A549 (cell line): ENCODE data around the gene LILRB4. TPM values are rescaled to one million over a fixed set of nuclear protein-coding genes. Genes with fewer than 3 reads are reported as not detected.

Experiments used
- ATAC-seq, 2 experiments: fragments of 200-7000 bp in 1 of 2; fragments of >200 bp in 1 of 2; cut with Nextera tagmentation in 1 of 2; cut with Tn5 transposase in 1 of 2; 3 replicates each; pipeline versions ENCODE4 v1.8.0 to v1.9.1; 2018 to 2020; ENCODE audit warnings: mild to moderate bottlenecking in 1 of 2, moderate library complexity in 1 of 2
- CTCF ChIA-PET: fragments of 300-600 bp; sonication (Branson Sonifier 250); formaldehyde crosslinking; extraction: SDS; loops from one replicate; lab custom pipeline; 2021; ENCODE audit warnings: antibody characterized with exemption, inconsistent platforms; lab: Yijun Ruan, JAX
- POLR2A ChIA-PET: fragments of 350-600 bp; formaldehyde crosslinking; extraction: SDS; loops from one replicate; lab custom pipeline; 2021; ENCODE audit warnings: antibody characterized with exemption, inconsistent platforms; lab: Yijun Ruan, JAX
- DNase-seq, 2 experiments: peaks; one replicate each; pipeline versions ENCODE4 v3.0.0 to v3.0.0-alpha.2; 2011 to 2016; ENCODE audit warnings: low read depth in 1 of 2, low spot score in 1 of 2
- FAIRE-seq: peaks from 2 replicates; lab custom pipeline; 2011; peaks lifted over from hg19 to GRCh38; lab: Jason Lieb, UNC
- H3K27ac ChIP-seq, 2 experiments: fragments of >200 bp; sonication (Bioruptor Twin); formaldehyde crosslinking; 3 replicates each; pipeline ENCODE4 v1.5.1; 2016 to 2017
- H3K4me1 ChIP-seq: fragments of >200 bp; sonication (Bioruptor Twin); formaldehyde crosslinking; 3 replicates; pipeline ENCODE4 v1.6.1; 2016
- H3K4me2 ChIP-seq: fragments of >200 bp; sonication (Bioruptor Twin); formaldehyde crosslinking; 3 replicates; pipeline ENCODE4 v1.6.1; 2016
- H3K4me3 ChIP-seq: fragments of >200 bp; sonication (Bioruptor Twin); formaldehyde crosslinking; 3 replicates; pipeline ENCODE4 v1.5.1; 2016
- H3K9me3 ChIP-seq: fragments of >200 bp; sonication (Bioruptor Twin); formaldehyde crosslinking; 3 replicates; pipeline ENCODE4 v1.6.1; 2016
- EP300 ChIP-seq, 2 experiments: fragments of >200 bp; sonication (Bioruptor Twin); formaldehyde crosslinking; IDR thresholded peaks; 2 replicates in 1 of 2; 3 replicates in 1 of 2; pipeline ENCODE4 v1.6.1; 2016 to 2017
- FOSL2 ChIP-seq, 2 experiments: fragments of 450-650 bp in 1 of 2; fragments of >200 bp in 1 of 2; sonication (Bioruptor Twin) in 1 of 2; formaldehyde crosslinking; IDR thresholded peaks; 2 replicates each; pipeline versions ENCODE4 v1.5.0 to v1.6.1; 2016 to 2020; ENCODE audit warnings: mild to moderate bottlenecking in 1 of 2, moderate library complexity in 1 of 2
- HDAC2 ChIP-seq: fragments of 200-600 bp; sonication (generic); IDR thresholded peaks from 2 replicates; pipeline ENCODE4 v1.6.1; 2016
- HEYL ChIP-seq: fragments of 250-450 bp; sonication (Bioruptor Pico); IDR thresholded peaks from 2 replicates; pipeline ENCODE4 v1.8.0; 2021; ENCODE audit warnings: mild to moderate bottlenecking, moderate library complexity
- HOXB13 ChIP-seq: fragments of 250-450 bp; sonication (Bioruptor Pico); IDR thresholded peaks from 2 replicates; pipeline ENCODE4 v1.5.0; 2020; ENCODE audit warnings: low read depth, mild to moderate bottlenecking, moderate library complexity
- JUN ChIP-seq, 2 experiments: fragments of >200 bp; sonication (Bioruptor Twin); formaldehyde crosslinking; IDR thresholded peaks; 2 replicates in 1 of 2; 3 replicates in 1 of 2; pipeline ENCODE4 v1.6.1; 2016 to 2017
- KDM1A ChIP-seq: fragments of 200-600 bp; sonication (generic); IDR thresholded peaks from 2 replicates; pipeline ENCODE4 v1.6.1; 2016; ENCODE audit warnings: low read depth, mild to moderate bottlenecking
- POLR2A ChIP-seq: IDR thresholded peaks from 2 replicates; pipeline ENCODE4 v1.6.1; 2012; ENCODE audit warnings: mild to moderate bottlenecking, low read length
- RAD21 ChIP-seq, 2 experiments: fragments of >200 bp in 1 of 2; sonication (Bioruptor Twin) in 1 of 2; formaldehyde crosslinking in 1 of 2; IDR thresholded peaks in 1 of 2; conservative IDR thresholded peaks in 1 of 2; 2 replicates in 1 of 2; 3 replicates in 1 of 2; pipeline ENCODE4 v1.6.1; 2012 to 2018; ENCODE audit warnings: inconsistent platforms in 1 of 2
- RFX5 ChIP-seq: fragments of 450-650 bp; IDR thresholded peaks from 2 replicates; pipeline ENCODE4 v1.7.1; 2014; ENCODE audit warnings: antibody characterized with exemption, mild to moderate bottlenecking, moderate library complexity
- RNF2 ChIP-seq: fragments of 200-600 bp; sonication (generic); IDR thresholded peaks from 2 replicates; pipeline ENCODE4 v1.6.1; 2016; ENCODE audit warnings: low read depth, mild to moderate bottlenecking, antibody characterized with exemption, moderate library complexity, borderline replicate concordance
- SREBF2 ChIP-seq: fragments of 450-650 bp; IDR thresholded peaks from 2 replicates; pipeline ENCODE4 v1.6.1; 2014; ENCODE audit warnings: mild to moderate bottlenecking, moderate library complexity
- TFCP2L1 ChIP-seq: fragments of 250-450 bp; sonication (Bioruptor Pico); IDR thresholded peaks from 2 replicates; pipeline ENCODE4 v1.5.0; 2021; ENCODE audit warnings: mild to moderate bottlenecking
- ZC3H11A ChIP-seq: fragments of 450-650 bp; IDR thresholded peaks from 2 replicates; pipeline ENCODE4 v1.6.1; 2014; ENCODE audit warnings: antibody characterized with exemption, mild to moderate bottlenecking
- ZFP36 ChIP-seq: fragments of 450-650 bp; IDR thresholded peaks from 2 replicates; pipeline ENCODE4 v1.6.1; 2014; ENCODE audit warnings: borderline replicate concordance; ENCODE audit not compliant: partially characterized antibody
- ZNF302 ChIP-seq: fragments of 250-450 bp; sonication (Bioruptor Pico); IDR thresholded peaks from 2 replicates; pipeline ENCODE4 v1.9.0; 2021; ENCODE audit warnings: inconsistent platforms, mild to moderate bottlenecking, moderate library complexity
- ZSCAN20 ChIP-seq: fragments of 250-450 bp; sonication (Bioruptor Pico); IDR thresholded peaks from 2 replicates; pipeline ENCODE4 v1.8.0; 2022; ENCODE audit warnings: mild to moderate bottlenecking, moderate library complexity
- whole genome bisulfite sequencing: methylation state at CpG from one replicate; pipeline ENCODE4 v1.1.6; 2017; ENCODE audit errors: missing lambda C conversion rate; 5-methylcytosine and 5-hydroxymethylcytosine counted together
- polyA plus RNA-seq, 4 experiments: library from polyadenylated mRNA; depleted of rRNA in 3 of 4; stranded (reverse); fragments of >200 nt; fragmentation: RNase III in 1 of 4; extraction: RNeasy Plus Mini Kit Qiagen cat#74134 plus additional on column Dnase treatment in 1 of 4; gene quantifications; 2 replicates in 3 of 4; 3 replicates in 1 of 4; pipeline ENCODE4 v1.2.3, GENCODE V29; 2011 to 2017
- TF ChIP-seq, protein P1 (sequence below): fragments of >200 bp; sonication (Bioruptor Twin); formaldehyde crosslinking; IDR thresholded peaks from 3 replicates; pipeline ENCODE4 v1.6.1; 2016
- TF ChIP-seq, protein P2 (sequence below): fragments of 450-650 bp; IDR thresholded peaks from 2 replicates; pipeline ENCODE4 v1.6.1; 2014; ENCODE audit warnings: antibody characterized with exemption
- TF ChIP-seq, protein P3 (sequence below): fragments of 200-600 bp; sonication (generic); IDR thresholded peaks from 2 replicates; pipeline ENCODE4 v1.6.1; 2016; ENCODE audit warnings: antibody characterized with exemption, mild to moderate bottlenecking, moderate library complexity

The LILRB4 gene
- polyA plus RNA-seq, 2 of the 4 experiments (the other 2 are of a cell fraction) = not detected

DNA sequence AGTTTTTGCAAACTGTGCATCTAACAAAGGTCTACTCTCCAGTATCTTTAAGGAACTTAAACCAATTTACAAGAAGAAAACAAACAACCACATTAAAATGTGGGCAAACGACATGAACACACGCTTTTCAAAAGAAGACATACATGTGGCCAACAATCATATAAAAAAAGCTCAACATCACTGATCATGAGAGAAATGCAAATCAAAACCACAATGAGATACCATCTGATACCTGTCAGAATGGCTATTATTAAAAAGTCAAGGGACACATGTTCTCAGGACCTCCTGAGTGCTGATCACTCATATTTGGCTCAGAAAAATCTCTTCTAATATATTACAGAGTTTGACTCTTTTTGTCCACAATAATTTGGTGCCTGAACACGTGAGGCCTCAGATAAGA, 46.7 kb upstream of the LILRB4 start:
- H3K4me1 ChIP-seq = no peaks in the 10 kb centered on the region
- WGBS = 12% methylated on average over 3 of the region's 3 CpGs
- DNase-seq (no peak), ATAC-seq (no peak), FAIRE-seq (peak; percentile 73)
- TF ChIP-seq RFX5 (no peak), KDM1A (no peak), ZC3H11A (no peak), SREBF2 (no peak), EP300 (IDR thresholded peaks at IDR 0.05) (no peak), RAD21 (conservative IDR thresholded peaks at IDR 0.05 in 1 of 2, IDR thresholded peaks at IDR 0.05 in 1 of 2) (no peak), TFCP2L1 (CRISPR knock-in tag) (no peak), ZSCAN20 (CRISPR knock-in tag) (no peak), RNF2 (no peak)
- TF ChIP-seq, protein P1, sequence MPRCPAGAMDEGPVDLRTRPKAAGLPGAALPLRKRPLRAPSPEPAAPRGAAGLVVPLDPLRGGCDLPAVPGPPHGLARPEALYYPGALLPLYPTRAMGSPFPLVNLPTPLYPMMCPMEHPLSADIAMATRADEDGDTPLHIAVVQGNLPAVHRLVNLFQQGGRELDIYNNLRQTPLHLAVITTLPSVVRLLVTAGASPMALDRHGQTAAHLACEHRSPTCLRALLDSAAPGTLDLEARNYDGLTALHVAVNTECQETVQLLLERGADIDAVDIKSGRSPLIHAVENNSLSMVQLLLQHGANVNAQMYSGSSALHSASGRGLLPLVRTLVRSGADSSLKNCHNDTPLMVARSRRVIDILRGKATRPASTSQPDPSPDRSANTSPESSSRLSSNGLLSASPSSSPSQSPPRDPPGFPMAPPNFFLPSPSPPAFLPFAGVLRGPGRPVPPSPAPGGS = no peak
- TF ChIP-seq, protein P2, sequence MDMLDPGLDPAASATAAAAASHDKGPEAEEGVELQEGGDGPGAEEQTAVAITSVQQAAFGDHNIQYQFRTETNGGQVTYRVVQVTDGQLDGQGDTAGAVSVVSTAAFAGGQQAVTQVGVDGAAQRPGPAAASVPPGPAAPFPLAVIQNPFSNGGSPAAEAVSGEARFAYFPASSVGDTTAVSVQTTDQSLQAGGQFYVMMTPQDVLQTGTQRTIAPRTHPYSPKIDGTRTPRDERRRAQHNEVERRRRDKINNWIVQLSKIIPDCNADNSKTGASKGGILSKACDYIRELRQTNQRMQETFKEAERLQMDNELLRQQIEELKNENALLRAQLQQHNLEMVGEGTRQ = no peak
- H3K4me3 ChIP-seq = no peak overlapping the region
- H3K27ac ChIP-seq = no peak overlapping the region
- no peak overlapping the region for H3K4me2 ChIP-seq
- H3K9me3 ChIP-seq = no peaks in the 10 kb centered on the region
- CTCF ChIA-PET = no interaction called here
- POLR2A ChIA-PET = no interaction called here

DNA sequence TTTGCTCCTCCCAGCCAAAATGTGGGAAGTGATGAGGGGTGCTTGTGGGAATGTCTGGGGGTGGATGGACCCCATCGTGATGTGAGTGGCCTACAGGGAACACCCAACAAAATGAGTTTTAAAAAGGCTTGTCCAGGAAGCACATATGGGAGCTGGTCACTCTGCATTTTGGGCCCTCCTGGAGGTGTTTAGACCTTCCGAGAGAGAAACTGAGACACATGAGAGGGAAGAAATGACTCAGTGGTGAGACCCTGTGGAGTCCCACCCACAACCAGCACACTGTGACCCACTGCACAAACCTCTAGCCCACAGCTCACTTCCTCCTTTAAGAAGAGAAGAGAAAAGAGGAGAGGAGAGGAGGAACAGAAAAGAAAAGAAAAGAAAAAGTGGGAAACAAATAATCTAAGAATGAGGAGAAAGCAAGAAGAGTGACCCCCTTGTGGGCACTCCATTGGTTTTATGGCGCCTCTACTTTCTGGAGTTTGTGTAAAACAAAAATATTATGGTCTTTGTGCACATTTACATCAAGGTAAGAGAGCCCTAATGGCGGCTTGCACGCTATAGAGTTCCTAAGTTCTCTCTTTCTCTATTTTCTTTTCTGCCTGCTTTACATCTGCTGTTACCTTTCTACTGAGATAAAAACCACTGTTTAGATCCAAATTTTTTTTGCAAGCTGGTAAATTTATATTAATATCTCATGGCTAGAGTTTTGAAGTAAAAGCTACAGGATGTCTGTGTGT, 45.8 kb upstream of the LILRB4 start:
- H3K9me3 ChIP-seq = no peaks in the 10 kb centered on the region
- no peak overlapping the region for H3K4me2 ChIP-seq
- CTCF ChIA-PET = interaction anchor here (0.8 kb wide), 1 partner anchor 11 kb away, joined by 3 read pairs; no protein-coding TSS in a partner anchor
- POLR2A ChIA-PET = interaction anchor here (0.6 kb wide), 1 partner anchor 298 kb away, joined by 5 read pairs; no protein-coding TSS in a partner anchor
- no peak for ATAC-seq
- no peak overlapping the region for H3K4me3 ChIP-seq
- WGBS = 11% methylated on average over 5 of the region's 5 CpGs
- no peak for FAIRE-seq
- no peaks in the 10 kb centered on the region for H3K4me1 ChIP-seq
- no peak for DNase-seq
- TF ChIP-seq JUN (IDR thresholded peaks at IDR 0.05) (no peak), SREBF2 (no peak), FOSL2 (IDR thresholded peaks at IDR 0.05) (no peak), FOSL2 (CRISPR knock-in tag; IDR thresholded peaks at IDR 0.05) (no peak), POLR2A (no peak), HOXB13 (CRISPR knock-in tag) (no peak), ZNF302 (CRISPR knock-in tag) (no peak), HEYL (CRISPR knock-in tag) (no peak), ZFP36 (no peak), HDAC2 (no peak)
- TF ChIP-seq, protein P3, sequence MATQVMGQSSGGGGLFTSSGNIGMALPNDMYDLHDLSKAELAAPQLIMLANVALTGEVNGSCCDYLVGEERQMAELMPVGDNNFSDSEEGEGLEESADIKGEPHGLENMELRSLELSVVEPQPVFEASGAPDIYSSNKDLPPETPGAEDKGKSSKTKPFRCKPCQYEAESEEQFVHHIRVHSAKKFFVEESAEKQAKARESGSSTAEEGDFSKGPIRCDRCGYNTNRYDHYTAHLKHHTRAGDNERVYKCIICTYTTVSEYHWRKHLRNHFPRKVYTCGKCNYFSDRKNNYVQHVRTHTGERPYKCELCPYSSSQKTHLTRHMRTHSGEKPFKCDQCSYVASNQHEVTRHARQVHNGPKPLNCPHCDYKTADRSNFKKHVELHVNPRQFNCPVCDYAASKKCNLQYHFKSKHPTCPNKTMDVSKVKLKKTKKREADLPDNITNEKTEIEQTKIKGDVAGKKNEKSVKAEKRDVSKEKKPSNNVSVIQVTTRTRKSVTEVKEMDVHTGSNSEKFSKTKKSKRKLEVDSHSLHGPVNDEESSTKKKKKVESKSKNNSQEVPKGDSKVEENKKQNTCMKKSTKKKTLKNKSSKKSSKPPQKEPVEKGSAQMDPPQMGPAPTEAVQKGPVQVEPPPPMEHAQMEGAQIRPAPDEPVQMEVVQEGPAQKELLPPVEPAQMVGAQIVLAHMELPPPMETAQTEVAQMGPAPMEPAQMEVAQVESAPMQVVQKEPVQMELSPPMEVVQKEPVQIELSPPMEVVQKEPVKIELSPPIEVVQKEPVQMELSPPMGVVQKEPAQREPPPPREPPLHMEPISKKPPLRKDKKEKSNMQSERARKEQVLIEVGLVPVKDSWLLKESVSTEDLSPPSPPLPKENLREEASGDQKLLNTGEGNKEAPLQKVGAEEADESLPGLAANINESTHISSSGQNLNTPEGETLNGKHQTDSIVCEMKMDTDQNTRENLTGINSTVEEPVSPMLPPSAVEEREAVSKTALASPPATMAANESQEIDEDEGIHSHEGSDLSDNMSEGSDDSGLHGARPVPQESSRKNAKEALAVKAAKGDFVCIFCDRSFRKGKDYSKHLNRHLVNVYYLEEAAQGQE = no peak
- no peak overlapping the region for H3K27ac ChIP-seq
